ENCODE measurements around the gene DNHD1.

- no peak for TF ChIP-seq ZNF274 (IDR thresholded peaks at IDR 0.05; ENCODE audit: low read depth, low read length)
- TF ChIP-seq YY1 (IDR thresholded peaks at IDR 0.05; ENCODE audit: insufficient read depth, insufficient read length): no peak
Observed at GRCh38 chr11:6563121-6563619, 66.1 kb downstream of the DNHD1 start.

Data from NT2/D1 (cell line).